ENCODE results near the gene GRIK3. TPM values are rescaled to one million over a fixed set of nuclear protein-coding genes. Genes with fewer than 3 reads are reported as not detected.
A peak's percentile ranks its signal among the peaks of the same experiment; 100 is the strongest.

GRIK3 gene
- total RNA-seq, 1 experiment from 2014 or later, result 5.5 TPM

DNA sequence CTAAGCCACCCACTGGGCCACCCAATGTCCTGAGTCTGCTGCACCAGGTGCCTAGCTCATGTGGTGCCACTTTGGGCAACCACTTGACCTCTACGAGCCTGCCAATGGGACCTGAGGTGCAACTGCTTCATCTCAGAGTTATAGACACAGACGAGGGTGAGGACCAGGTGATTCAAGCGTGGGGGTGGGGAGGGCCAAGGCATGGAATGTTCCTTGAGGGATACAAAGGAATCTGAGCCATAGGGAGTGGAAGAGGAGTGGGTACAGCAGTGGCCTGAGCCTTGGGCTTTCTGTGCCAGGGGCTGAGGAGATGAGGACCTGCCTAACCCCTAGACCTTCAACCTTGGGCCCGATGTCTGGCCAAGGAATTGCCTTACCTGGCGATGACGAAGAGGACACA is 209.1 kb downstream of the GRIK3 start:
- CTCF ChIA-PET, result interaction anchor here (0.6 to 2.7 kb wide), 2 partner anchors 39 to 499 kb away, joined by 3 to 14 read pairs; no protein-coding TSS in a partner anchor
- TF ChIP-seq, protein P1, sequence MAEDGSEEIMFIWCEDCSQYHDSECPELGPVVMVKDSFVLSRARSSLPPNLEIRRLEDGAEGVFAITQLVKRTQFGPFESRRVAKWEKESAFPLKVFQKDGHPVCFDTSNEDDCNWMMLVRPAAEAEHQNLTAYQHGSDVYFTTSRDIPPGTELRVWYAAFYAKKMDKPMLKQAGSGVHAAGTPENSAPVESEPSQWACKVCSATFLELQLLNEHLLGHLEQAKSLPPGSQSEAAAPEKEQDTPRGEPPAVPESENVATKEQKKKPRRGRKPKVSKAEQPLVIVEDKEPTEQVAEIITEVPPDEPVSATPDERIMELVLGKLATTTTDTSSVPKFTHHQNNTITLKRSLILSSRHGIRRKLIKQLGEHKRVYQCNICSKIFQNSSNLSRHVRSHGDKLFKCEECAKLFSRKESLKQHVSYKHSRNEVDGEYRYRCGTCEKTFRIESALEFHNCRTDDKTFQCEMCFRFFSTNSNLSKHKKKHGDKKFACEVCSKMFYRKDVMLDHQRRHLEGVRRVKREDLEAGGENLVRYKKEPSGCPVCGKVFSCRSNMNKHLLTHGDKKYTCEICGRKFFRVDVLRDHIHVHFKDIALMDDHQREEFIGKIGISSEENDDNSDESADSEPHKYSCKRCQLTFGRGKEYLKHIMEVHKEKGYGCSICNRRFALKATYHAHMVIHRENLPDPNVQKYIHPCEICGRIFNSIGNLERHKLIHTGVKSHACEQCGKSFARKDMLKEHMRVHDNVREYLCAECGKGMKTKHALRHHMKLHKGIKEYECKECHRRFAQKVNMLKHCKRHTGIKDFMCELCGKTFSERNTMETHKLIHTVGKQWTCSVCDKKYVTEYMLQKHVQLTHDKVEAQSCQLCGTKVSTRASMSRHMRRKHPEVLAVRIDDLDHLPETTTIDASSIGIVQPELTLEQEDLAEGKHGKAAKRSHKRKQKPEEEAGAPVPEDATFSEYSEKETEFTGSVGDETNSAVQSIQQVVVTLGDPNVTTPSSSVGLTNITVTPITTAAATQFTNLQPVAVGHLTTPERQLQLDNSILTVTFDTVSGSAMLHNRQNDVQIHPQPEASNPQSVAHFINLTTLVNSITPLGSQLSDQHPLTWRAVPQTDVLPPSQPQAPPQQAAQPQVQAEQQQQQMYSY (CRISPR knock-in tag; IDR thresholded peaks at IDR 0.05), result no peak
- TF ChIP-seq MXD4 (CRISPR knock-in tag; IDR thresholded peaks at IDR 0.05; ENCODE audit: borderline replicate concordance), result no peak
- no peak for TF ChIP-seq ZNF317 (CRISPR knock-in tag; IDR thresholded peaks at IDR 0.05; ENCODE audit: borderline replicate concordance, low read depth)
- TF ChIP-seq, protein P2, sequence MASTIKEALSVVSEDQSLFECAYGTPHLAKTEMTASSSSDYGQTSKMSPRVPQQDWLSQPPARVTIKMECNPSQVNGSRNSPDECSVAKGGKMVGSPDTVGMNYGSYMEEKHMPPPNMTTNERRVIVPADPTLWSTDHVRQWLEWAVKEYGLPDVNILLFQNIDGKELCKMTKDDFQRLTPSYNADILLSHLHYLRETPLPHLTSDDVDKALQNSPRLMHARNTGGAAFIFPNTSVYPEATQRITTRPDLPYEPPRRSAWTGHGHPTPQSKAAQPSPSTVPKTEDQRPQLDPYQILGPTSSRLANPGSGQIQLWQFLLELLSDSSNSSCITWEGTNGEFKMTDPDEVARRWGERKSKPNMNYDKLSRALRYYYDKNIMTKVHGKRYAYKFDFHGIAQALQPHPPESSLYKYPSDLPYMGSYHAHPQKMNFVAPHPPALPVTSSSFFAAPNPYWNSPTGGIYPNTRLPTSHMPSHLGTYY (CRISPR knock-in tag; IDR thresholded peaks at IDR 0.05), result no peak
- TF ChIP-seq, protein P3, sequence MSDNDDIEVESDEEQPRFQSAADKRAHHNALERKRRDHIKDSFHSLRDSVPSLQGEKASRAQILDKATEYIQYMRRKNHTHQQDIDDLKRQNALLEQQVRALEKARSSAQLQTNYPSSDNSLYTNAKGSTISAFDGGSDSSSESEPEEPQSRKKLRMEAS (CRISPR knock-in tag; IDR thresholded peaks at IDR 0.05), result no peak
- Mint-ChIP-seq H3K27ac (no peak overlapping the region), H3K36me3 (no peaks in the 10 kb centered on the region), H3K4me3 (no peak overlapping the region), H3K9me3 (no peaks in the 10 kb centered on the region), H3K4me1 (peaks cover 29% of the 10 kb centered on the region), H3K27me3 (ENCODE audit: low read depth) (peaks cover 4% of the 10 kb centered on the region; the same call in 1 of the 2 replicates)
- POLR2A ChIA-PET, result no interaction called here
- DNase-seq (ENCODE audit: low spot score) (no peak), ATAC-seq (no peak)

DNA sequence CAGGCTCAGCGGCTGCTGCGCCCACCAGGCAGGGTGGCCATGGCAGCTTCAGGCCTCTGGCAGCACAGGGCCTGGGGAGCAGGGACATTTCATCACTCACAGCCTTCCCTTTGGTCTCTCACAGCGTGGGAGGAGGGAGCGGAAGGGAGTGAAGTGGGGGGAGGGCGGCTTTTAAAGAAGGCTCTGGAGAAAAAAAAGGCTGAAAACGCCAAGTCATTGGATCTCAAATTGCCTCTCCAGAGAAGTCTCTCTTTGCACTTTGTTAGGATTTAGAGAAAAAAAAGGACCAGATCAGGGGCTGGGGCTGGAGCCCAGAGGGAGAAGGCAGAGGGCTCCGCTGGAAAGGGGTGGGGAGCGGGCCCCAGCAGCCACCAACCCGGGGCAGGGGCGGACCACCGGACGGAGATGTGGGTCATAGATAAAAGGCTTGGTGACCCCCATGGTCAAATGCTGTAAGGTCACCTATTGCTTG is 209.9 kb downstream of the GRIK3 start:
- TF ChIP-seq NR2C2 (CRISPR knock-in tag; IDR thresholded peaks at IDR 0.05), result no peak
- TF ChIP-seq NFE2L1 (CRISPR knock-in tag; IDR thresholded peaks at IDR 0.05), result 0 out of 2 replicates have a peak, but pooled peaks have one; percentile 47
- TF ChIP-seq, protein P4, sequence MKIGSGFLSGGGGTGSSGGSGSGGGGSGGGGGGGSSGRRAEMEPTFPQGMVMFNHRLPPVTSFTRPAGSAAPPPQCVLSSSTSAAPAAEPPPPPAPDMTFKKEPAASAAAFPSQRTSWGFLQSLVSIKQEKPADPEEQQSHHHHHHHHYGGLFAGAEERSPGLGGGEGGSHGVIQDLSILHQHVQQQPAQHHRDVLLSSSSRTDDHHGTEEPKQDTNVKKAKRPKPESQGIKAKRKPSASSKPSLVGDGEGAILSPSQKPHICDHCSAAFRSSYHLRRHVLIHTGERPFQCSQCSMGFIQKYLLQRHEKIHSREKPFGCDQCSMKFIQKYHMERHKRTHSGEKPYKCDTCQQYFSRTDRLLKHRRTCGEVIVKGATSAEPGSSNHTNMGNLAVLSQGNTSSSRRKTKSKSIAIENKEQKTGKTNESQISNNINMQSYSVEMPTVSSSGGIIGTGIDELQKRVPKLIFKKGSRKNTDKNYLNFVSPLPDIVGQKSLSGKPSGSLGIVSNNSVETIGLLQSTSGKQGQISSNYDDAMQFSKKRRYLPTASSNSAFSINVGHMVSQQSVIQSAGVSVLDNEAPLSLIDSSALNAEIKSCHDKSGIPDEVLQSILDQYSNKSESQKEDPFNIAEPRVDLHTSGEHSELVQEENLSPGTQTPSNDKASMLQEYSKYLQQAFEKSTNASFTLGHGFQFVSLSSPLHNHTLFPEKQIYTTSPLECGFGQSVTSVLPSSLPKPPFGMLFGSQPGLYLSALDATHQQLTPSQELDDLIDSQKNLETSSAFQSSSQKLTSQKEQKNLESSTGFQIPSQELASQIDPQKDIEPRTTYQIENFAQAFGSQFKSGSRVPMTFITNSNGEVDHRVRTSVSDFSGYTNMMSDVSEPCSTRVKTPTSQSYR (CRISPR knock-in tag; IDR thresholded peaks at IDR 0.05), result 0 out of 2 replicates have a peak, but pooled peaks have one; percentile 13
- H3K4me1 Mint-ChIP-seq, result peaks cover 29% of the 10 kb centered on the region
- peak overlapping the region; percentile 83 for H3K27ac Mint-ChIP-seq
- DNase-seq (ENCODE audit: low spot score) (peak; percentile 32), ATAC-seq (peak; percentile 77)
- ChIA-PET CTCF (interaction anchor here (1.6 to 2.7 kb wide), 2 partner anchors 40 to 353 kb away, joined by 4 to 14 read pairs; no protein-coding TSS in a partner anchor), POLR2A (interaction anchor here (0.9 kb wide), 1 partner anchor 12 kb away, joined by 3 read pairs; no protein-coding TSS in a partner anchor)
- no peaks in the 10 kb centered on the region for H3K9me3 Mint-ChIP-seq
- H3K27me3 Mint-ChIP-seq (ENCODE audit: low read depth), result peaks cover 4% of the 10 kb centered on the region; the same call in 1 of the 2 replicates
- no peaks in the 10 kb centered on the region for H3K36me3 Mint-ChIP-seq
- peak overlapping the region; percentile 24; the same call in 1 of the 2 replicates for H3K4me3 Mint-ChIP-seq

DNA sequence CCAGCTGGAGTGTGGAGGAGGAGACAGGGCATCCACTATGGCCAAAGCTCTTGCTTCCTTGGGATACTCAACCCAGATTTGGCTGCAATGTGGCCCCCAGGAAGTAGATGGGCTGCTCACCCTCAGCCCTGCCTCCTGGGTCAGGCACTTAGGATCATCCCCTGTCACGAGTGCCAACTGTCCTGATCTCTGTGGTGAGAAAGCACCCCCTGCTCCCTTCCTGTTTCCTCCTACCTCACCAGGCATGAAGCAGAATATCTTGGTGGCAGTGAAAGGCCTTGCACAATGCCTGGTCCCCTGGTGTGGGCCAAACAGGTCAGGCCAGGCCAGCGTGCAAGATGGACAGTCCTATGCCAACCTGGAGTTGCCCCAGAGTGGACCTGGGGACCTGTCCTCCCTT is 211.7 kb downstream of the GRIK3 start:
- DNase-seq (ENCODE audit: low spot score) (no peak), ATAC-seq (no peak)
- H3K27ac Mint-ChIP-seq, result no peak overlapping the region
- ChIA-PET POLR2A (no interaction called here), CTCF (interaction anchor here (0.7 to 2.7 kb wide), 2 partner anchors 41 to 92 kb away, joined by 3 to 14 read pairs; no protein-coding TSS in a partner anchor)
- H3K9me3 Mint-ChIP-seq, result no peaks in the 10 kb centered on the region
- H3K4me1 Mint-ChIP-seq, result peaks cover 30% of the 10 kb centered on the region
- peaks cover 4% of the 10 kb centered on the region; the same call in 1 of the 2 replicates for H3K27me3 Mint-ChIP-seq (ENCODE audit: low read depth)
- H3K36me3 Mint-ChIP-seq, result no peaks in the 10 kb centered on the region
- H3K4me3 Mint-ChIP-seq, result no peak overlapping the region
- TF ChIP-seq, protein P5, sequence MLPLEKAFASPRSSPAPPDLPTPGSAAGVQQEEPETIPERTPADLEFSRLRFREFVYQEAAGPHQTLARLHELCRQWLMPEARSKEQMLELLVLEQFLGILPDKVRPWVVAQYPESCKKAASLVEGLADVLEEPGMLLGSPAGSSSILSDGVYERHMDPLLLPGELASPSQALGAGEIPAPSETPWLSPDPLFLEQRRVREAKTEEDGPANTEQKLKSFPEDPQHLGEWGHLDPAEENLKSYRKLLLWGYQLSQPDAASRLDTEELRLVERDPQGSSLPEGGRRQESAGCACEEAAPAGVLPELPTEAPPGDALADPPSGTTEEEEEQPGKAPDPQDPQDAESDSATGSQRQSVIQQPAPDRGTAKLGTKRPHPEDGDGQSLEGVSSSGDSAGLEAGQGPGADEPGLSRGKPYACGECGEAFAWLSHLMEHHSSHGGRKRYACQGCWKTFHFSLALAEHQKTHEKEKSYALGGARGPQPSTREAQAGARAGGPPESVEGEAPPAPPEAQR (CRISPR knock-in tag; IDR thresholded peaks at IDR 0.05), result no peak
- TF ChIP-seq NFATC4 (CRISPR knock-in tag; IDR thresholded peaks at IDR 0.05) (no peak), MXD4 (CRISPR knock-in tag; IDR thresholded peaks at IDR 0.05; ENCODE audit: borderline replicate concordance) (no peak), CREM (CRISPR knock-in tag; IDR thresholded peaks at IDR 0.05) (no peak), ZNF317 (CRISPR knock-in tag; IDR thresholded peaks at IDR 0.05; ENCODE audit: borderline replicate concordance, low read depth) (no peak), JUN (CRISPR knock-in tag; IDR thresholded peaks at IDR 0.05) (no peak), TCF7 (CRISPR knock-in tag; IDR thresholded peaks at IDR 0.05; ENCODE audit: low read depth) (no peak), PRRX2 (CRISPR knock-in tag; IDR thresholded peaks at IDR 0.05) (no peak), IRF2 (CRISPR knock-in tag; IDR thresholded peaks at IDR 0.05; ENCODE audit: borderline replicate concordance, low read depth) (no peak), RORB (CRISPR knock-in tag; IDR thresholded peaks at IDR 0.05) (no peak), ZNF671 (CRISPR knock-in tag; IDR thresholded peaks at IDR 0.05) (no peak), ZNF138 (CRISPR knock-in tag; conservative IDR thresholded peaks at IDR 0.05) (no peak)
- TF ChIP-seq, protein P2 (CRISPR knock-in tag; IDR thresholded peaks at IDR 0.05), result no peak
- TF ChIP-seq, protein P6, sequence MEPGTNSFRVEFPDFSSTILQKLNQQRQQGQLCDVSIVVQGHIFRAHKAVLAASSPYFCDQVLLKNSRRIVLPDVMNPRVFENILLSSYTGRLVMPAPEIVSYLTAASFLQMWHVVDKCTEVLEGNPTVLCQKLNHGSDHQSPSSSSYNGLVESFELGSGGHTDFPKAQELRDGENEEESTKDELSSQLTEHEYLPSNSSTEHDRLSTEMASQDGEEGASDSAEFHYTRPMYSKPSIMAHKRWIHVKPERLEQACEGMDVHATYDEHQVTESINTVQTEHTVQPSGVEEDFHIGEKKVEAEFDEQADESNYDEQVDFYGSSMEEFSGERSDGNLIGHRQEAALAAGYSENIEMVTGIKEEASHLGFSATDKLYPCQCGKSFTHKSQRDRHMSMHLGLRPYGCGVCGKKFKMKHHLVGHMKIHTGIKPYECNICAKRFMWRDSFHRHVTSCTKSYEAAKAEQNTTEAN (CRISPR knock-in tag; IDR thresholded peaks at IDR 0.05), result no peak

Measured in WTC11 (cell line).